ENCODE results near the gene ANLN.
"Not testable (repeated sequence)": the region's sequence is repeated elsewhere in the genome, so short reads cannot be mapped to it uniquely, and the experiment has no call there.

The ANLN gene

DNA sequence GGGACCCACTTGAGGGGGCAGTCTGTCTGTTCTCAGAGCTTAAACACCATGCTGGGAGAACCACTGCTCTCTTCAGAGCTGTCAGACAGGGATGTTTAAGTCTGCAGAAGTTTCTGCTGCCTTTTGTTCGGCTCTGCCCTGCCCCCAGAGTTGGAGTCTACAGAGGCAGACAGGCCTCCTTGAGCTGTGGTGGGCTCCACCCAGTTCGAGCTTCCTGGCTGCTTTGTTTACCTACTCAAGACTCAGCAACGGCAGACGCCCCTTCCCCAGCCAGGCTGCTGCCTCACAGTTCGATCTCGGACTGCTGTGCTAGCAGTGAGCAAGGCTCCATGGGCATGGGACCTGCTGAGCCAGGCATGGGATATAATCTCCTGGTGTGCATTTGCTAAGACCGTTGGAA is 11.1 kb upstream of the ANLN start:
- not testable (repeated sequence) for DNase-seq (ENCODE audit: low spot score)

DNA sequence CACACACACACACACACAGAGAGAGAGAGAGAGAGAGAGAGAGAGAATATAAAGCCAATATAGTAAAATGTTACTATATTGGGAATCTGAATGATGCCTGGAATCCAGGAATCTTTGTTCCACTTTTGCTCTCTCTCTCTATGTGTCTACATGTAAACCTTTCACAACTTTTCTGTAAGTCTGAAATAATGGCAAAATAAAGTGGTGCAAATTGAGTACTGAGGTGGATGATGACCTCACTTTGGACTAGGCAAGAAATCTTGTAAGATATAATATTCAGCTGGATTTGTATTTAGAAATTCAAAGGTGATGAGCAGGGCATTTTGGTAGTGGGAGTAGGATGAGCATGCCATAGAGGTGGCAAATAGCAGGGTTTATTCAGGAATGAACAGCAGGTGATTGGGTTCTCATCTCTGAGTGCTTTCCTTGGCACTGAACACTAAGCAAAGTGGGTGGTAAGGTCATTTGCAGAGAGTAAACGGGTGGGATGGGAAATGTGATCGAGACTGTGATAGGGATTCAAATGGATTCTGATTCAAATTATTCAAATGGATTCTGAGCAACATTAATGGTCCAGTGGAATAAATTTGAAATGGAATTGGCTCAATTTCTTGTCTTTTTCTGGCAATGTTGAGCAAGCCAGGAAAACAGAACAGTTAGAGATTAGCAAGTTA is 9.7 kb upstream of the ANLN start:
- no peak for DNase-seq (ENCODE audit: low spot score)

DNA sequence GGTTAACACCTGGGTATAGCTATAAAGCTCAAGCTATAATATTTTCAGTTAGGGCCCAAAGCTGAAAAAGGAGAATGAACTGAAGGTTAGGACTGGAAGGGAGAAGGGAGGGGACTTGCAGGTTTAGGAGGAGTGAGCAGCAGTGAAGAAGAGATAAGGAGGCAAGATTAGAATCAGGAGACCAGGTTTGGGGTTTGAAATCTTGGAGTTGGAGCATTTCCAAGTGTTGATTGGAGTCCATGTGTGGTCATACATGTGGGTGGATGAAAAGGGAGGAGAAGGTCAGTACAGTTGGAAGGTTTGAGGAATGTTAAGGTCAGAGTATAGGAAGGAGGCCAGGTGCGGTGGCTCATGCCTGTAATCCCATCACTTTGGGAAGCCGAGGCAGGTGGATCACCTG is 8.6 kb upstream of the ANLN start:
- DNase-seq (ENCODE audit: low spot score): no peak

DNA sequence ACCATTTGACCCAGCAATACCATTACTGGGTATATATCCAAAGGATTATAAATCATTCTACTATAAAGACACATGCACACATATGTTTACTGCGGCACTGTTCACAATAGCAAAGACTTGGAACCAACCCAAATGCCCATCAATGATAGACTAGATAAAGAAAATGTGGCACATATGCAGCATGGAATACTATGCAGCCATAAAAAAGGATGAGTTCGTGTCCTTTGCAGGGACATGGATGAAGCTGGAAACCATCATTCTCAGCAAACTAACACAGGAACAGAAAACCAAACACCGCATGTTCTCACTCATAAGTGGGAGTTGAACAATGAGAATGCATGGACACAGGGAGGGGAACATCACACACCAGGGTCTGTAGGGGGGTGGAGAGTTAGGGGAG is 6.4 kb upstream of the ANLN start:
- DNase-seq (ENCODE audit: low spot score): not testable (repeated sequence)

DNA sequence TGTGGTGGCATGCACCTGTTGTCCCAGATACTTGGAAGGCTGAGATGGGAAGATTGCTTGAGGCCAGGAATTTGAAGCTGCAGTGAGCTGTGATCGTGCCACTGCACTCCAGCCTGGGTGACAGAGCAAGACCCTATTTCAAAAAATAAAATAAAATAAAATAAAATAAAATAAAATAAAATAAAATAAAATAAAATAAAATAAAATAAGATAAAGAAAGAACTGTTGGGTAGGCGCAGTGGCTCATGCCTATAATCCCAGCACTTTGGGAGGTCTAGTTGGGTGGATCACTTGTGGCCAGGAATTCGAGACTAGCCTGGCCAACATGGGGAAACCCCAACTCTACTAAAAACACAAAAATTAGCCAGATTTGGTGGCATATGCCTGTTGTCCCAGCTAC is 4.0 kb upstream of the ANLN start:
- not testable (repeated sequence) for DNase-seq (ENCODE audit: low spot score)

DNA sequence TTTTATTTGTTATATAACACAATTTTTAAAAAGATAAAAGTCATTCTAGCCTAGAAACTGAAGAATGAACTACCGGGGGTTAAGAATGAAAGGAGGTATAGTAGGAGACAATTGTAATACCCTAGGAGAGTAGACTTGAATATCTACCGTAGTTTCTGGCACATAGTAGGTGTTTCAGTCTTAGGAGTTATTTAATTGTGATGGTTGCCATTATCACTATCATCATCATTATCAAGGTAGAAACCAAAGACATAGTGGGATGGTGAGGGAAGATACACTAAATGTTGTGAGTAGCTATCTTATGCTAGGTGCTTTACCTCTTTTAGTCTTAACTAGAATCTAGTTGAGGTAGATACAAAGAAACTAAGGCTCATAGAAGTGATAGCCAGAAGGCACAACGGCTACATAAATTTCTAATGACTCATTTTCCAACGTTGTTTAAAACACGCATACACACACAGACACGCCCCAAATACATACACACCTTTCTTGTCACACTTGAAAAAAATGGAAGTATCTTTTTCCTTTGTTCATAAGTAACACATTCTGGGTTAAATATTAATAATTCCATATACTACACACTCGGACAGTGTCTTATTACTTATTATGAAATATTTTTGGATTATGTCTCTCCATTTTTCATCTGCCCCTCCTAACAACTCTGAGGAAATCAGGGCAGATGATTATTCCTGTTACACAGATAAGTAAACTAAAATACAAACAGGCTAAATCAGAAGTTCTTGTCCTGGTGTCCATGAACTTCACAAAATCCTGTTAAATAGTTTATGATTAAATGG is 2.0 kb upstream of the ANLN start:
- no peak for DNase-seq (ENCODE audit: low spot score)

DNA sequence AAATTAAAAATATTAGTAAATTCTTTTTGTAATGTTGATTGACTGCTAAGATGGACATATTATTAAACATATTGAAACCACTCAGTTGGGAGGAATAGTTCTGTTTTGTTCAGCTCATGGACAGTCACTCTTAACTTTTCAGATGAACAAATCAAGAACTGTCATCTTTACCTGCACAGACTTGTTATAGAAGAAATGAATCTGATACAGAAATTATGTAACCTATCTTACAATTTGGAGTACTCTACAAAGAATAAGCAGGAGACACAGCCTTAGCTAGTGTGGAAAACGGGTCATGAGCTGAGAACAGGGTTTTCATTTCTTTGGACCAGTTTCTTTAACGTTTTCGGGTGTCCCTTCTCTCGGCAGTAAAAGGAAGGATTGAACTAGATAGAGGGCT is 1.2 kb upstream of the ANLN start:
- no peak for DNase-seq (ENCODE audit: low spot score)

DNA sequence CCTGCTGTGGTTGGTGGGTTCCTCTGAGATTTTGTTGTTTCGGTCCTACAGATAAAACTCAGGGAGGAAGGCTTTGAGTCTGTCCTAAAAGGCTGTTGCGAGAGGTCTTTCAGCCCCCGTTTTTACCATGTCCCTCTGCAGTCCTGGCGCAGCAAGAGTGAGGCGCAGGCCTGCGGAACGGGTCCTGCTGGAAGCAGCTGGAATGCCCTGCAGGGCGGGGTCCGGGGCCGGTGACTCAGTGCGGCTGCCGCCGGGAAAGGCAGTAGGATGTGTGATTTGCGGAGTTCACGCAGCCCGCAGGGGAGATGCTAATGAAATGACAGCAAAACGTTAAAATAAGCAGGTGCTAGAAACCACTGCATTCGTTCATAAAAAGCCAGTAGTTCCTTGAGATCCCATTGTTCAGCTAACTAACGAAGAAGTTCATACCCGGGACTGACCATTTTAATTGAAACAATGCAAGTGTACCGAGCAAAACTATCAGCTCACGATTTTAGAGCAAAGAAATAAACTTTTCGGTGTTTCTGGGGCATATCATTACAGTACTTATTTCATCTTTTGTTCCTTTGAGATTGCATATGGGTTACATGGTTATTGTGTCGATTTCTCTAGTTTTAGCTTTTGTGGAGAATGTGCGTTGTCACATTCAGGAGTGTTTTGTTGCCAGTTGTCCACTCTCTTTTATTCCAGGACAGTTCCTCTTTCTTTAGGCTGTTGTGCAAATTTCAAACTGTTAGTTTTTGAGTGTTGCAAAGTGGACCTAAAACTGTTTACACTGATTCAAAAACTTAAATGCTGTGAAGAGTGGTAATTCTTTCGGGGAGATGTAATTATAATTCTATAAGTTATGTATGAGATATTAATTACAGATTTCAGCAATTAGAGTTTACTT is 783 bp downstream of the ANLN start:
- DNase-seq (ENCODE audit: low spot score): peak; percentile 88

DNA sequence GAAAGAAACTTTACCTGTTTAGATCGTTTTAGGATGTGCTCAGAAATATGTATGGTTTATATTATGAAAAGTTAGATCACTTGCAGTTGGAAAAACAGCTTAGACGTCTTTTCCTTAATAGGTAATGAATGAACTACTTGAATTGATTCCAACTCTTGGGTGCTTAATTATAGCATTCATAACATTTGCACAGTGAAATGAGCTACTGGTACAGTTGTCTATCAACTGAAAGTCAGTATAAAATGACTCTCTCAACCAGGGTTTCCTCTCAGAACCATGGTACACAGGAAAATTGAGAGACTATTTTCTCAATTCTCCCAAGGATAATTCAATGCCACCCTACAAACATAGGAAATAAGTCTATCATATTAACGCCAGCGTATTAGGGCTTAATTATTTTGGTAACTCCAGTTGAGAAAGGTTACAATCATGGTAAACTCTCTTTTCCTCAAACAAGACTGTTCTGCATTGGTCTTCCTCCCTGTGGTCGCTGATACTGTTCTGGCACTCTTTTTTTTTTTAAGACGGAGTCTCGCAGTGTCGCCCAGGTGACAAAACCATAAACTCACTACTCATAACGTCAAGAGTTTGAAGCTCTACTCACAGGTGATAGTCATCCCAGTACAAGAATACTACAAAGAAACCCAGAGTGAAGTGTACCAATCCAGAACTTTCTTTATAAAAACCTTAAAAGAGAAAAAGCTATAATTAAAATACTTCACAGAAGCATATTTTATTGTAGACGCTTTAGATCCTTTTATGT is 2.0 kb downstream of the ANLN start:
- no peak for DNase-seq (ENCODE audit: low spot score)

DNA sequence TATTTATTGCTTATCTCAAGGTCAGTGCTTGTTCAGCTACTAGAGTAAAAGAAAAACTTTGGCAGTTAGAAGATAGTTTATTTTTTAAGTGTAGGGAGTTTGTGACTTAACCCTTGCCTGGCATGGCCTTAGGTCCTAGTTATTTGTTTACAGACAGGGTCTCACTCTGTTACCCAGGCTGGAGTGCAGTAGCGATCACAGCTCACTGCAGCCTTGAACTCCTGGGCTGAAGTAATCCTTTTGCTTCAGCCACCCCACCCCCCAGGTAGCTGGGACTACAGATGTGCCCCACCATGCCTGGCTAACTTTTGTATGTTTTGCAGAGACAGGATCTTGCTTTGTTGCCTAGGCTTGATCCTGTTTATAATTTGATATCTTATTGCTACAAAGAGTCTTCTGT is 4.2 kb downstream of the ANLN start:
- no peak for DNase-seq (ENCODE audit: low spot score)

DNA sequence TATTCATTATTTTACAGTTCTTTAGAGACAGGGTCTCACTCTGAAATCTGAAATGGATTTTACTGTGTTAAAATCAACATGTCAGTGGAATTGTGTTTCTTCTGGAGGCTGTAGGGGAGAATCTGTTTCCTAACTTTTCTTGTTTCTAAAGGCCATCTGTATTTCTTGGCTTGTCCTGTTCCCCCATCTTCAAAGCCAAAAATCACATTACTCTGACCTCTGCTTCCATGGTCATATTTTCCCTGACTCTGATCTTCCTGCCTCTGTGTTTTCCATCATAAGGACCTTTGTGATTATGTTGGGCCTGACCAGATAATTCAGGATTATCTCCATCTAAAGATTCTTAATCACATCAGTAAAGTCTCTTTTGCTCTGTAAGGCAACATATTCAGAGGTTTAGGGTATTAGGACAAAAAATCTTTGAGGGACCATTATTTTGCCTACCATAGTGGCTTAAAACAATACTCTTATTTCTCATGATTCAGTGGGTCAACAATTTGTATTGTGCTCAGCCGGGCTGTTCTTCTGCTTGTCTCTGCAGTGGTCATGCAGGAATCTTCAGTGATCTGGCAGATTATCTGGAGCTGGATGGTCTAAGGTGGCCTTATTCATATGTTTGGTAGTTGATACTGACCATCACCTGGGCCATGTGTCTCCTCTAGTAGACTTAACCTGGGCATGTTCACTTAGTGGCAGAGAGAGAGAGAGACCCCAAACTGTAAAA is 5.7 kb downstream of the ANLN start:
- DNase-seq (ENCODE audit: low spot score): no peak

DNA sequence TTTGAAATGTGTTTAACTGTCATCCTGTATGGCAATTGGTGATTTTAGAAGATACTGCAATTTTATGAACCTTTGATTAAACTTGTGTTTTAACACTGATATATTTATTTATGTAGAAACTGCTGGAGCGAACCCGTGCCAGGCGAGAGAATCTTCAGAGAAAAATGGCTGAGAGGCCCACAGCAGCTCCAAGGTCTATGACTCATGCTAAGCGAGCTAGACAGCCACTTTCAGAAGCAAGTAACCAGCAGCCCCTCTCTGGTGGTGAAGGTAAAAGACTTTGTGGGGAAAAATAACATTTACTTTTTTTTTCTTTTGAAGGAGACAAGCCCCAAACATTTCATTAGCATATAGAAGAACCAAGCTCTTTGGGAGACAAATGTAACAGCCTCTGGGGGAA is 6.5 kb downstream of the ANLN start:
- DNase-seq (ENCODE audit: low spot score): no peak

DNA sequence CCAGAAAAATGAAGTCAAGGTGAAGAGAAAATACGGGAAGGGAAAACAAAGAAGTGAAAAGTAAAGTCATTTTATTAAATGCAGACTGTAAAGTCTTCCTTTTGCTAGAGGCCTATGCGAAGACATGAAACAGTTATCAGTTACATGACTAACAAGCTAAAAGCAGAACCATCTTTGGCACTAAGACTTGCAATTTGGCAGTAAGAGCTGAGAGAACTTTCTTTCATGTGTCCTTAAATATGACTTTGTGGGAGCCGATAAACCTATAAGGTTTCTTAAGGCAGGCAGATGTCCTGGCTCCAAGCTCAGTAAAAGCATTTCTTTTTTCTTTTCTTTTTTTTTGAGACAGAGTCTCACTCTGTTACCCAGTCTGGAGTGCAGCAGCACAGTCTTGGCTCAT is 10.4 kb downstream of the ANLN start:
- no peak for DNase-seq (ENCODE audit: low spot score)

DNA sequence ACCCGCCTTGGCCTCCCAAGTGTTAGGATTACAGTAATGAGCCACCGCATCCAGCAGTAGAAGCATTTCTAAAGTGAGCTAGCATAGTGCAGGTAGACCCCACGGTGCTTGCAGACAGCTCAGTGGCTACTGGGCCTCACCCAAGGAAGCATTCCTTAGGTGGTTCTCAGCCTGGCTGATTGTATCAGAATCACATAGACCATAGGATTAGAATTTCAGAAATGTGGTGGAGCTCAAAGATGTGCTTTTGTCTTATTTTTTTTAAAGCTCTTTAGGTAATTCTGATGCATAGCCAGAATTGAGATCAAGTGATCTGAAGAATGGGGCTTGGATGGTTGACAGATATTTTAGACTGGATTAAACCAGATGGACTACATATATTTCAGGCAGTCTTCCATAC is 10.9 kb downstream of the ANLN start:
- no peak for DNase-seq (ENCODE audit: low spot score)

DNA sequence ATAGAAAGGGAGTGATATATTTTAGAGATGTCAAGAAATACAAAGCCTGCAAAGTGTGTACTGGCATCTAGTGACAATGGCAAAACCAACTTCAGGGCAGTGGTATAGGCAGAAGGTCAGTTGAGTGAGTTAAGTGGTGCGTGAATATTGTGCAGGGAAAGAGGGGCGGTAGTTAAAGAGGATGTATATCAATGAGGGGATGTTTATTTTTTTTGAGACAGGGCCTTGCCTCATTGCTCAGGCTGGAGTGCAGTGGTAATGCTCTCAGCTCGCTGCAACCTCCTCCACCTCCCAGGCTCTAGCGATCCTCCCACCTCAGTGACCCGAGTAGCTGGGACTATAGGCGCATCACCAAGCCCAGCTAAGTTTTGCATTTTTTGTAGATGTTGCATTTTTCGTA is 13.8 kb downstream of the ANLN start:
- no peak for DNase-seq (ENCODE audit: low spot score)

DNA sequence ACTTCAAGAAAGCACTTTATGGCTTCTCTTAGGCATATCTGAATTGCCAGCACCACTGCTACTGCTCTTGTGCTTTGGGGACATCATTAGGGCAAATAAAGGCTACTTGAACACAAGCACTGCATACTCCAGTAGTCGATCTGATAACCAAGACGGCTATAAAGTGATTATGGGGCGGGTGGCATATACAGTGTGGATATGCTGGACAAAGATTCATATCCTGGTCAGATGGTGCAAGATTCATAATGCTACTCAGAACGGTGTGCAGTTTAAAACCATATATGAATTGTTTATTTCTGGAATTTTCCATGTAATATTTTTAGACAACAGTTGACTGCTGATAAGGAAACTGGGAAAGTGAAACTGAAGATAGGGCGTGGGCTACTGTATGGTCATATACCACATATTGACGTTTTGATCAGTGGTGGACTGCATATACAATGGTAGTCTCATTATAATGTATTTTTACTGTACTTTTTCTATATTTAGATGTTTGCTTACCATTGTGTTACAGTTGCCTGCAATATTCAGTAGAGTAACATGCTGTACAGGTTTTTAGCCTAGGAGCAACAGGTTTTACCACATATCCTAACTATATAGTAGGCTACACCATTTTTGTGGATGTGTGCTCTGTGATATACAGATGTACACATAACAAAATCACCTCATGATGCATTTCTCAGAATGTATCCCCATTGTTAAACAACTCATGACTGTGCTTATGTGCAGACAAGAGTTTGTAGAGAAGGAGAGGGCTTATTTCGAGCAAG is 15.2 kb downstream of the ANLN start:
- DNase-seq (ENCODE audit: low spot score): no peak

DNA sequence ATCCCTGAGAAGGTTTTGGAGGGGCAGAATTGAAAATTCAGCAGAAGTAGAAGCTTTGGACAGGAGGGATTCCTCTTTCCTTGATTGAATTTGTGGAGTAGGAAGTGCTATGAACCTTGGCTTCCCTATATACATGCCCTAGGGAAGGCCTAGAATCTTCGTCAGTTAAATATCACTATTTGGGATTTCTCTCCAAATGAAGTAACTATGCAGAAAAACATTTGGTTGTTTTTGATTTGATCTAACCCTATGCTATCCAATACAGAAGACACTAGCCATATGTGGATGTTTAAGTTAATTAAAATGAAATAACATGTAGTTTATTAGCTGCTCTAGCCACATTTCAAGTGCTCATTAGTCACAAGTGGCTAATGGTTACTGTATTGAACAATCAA is 15.7 kb downstream of the ANLN start:
- DNase-seq (ENCODE audit: low spot score): no peak

DNA sequence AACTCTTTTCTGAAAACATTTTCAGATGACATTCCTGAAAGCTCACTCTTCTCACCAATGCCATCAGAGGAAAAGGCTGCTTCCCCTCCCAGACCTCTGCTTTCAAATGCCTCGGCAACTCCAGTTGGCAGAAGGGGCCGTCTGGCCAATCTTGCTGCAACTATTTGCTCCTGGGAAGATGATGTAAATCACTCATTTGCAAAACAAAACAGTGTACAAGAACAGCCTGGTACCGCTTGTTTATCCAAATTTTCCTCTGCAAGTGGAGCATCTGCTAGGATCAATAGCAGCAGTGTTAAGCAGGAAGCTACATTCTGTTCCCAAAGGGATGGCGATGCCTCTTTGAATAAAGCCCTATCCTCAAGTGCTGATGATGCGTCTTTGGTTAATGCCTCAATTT is 16.5 kb downstream of the ANLN start:
- DNase-seq (ENCODE audit: low spot score): peak; percentile 7

DNA sequence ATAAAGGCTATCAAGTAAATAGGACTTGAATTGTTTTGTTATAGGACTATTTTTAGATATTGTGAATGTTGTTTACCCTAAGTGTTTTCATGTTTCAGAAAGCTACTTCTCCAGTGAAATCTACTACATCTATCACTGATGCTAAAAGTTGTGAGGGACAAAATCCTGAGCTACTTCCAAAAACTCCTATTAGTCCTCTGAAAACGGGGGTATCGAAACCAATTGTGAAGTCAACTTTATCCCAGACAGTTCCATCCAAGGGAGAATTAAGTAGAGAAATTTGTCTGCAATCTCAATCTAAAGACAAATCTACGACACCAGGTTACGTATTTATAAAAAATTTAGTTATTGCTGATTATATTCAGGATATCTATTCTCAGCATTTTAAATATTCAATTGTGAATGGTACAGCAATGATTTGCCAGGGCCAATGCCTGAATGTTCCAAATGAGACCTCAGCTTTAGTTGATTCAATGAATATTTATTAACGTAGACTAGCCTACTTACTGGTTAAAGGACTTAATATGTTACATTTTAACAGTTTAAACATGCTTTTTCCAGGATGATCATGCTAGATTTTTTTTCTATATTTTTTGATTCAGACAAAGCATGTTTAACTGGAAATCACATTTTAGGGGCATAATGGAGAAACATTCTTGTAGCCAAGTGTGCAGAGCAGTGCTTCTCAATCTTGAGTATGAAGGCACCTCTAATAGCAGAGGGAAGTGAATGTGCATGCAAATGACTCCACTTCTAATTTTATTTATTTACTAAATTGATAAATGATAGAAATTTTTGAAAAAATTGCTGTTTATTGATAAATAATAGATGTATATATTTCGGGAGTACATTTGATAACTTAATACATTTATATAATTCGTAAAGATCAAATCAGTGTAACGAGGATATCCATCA is 18.2 kb downstream of the ANLN start:
- no peak for DNase-seq (ENCODE audit: low spot score)

DNA sequence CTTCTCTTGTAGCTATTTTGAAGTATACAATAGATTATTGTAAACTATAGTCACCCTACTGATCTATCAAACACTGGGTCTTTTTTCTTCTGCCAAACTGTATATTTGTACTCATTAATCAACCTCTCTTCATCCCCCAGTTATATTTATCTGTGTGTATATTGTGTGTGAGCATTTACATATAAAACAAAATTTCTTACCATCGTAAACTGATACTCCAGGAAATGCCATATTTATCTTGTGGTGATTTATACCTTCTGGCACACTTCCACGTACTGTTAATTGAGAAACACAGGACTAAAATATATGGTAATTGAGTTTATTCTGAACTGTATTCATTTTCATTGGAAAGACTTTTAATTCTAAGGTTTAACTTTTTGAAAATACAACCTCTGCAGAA is 18.9 kb downstream of the ANLN start:
- DNase-seq (ENCODE audit: low spot score): no peak

All from iPS-NIHi11 (cell line).